Testis (tissue), 3 donors: ENCODE data around the gene RNH1. TPM values are rescaled to one million over a fixed set of nuclear protein-coding genes. Genes with fewer than 3 reads are reported as not detected.

Source experiments
- DNase-seq: peaks from one replicate; pipeline ENCODE4 v3.0.0-alpha.2; 2019
- H3K27ac ChIP-seq, 2 donors: fragments of 200-600 bp; sonication (generic); one replicate each; pipeline ENCODE4 v1.5.1; 2019
- H3K27me3 ChIP-seq: fragments of 200-600 bp; sonication (generic); one replicate; pipeline ENCODE4 v1.5.1; 2019
- H3K36me3 ChIP-seq: fragments of 200-600 bp; sonication (generic); one replicate; pipeline ENCODE4 v1.5.1; 2017; ENCODE audit warnings: low read depth; ENCODE audit errors: missing control alignments
- H3K4me1 ChIP-seq: fragments of 200-600 bp; sonication (generic); one replicate; pipeline ENCODE4 v1.5.1; 2019
- H3K4me3 ChIP-seq, 2 donors: fragments of 200-600 bp; sonication (generic); one replicate each; pipeline ENCODE4 v1.5.1; 2017 to 2019
- H3K9me3 ChIP-seq: fragments of 200-600 bp; sonication (generic); one replicate; pipeline ENCODE4 v1.5.1; 2017
- POLR2A ChIP-seq: fragments of 450-650 bp; IDR thresholded peaks from one replicate; pipeline ENCODE4 v1.6.1; 2017; ENCODE audit warnings: antibody characterized with exemption, mild to moderate bottlenecking, moderate library complexity
- WGBS, 2 donors: methylation state at CpG; one replicate each; pipeline ENCODE4 v1.1.5; 2018; 5-methylcytosine and 5-hydroxymethylcytosine counted together
- intact Hi-C: fragments of 100-400 bp; cut with DNase I; formaldehyde crosslinking; loops from one replicate; pipeline ENCODE4 v1.15.1; 2023; ENCODE audit warnings: low total_unique reads
- polyA plus RNA-seq: library from polyadenylated mRNA; stranded (reverse); fragments of 350-450 nt; fragmentation: Illumina TruSeq; extraction: RNeasy Lipid Tissue Mini Kit (QIAGEN cat#74804); gene quantifications from one replicate; pipeline ENCODE4 v1.2.3, GENCODE V29; 2014; ENCODE audit warnings: low read depth, low replicate concordance; ENCODE audit not compliant: insufficient read depth
- total RNA-seq, 2 donors: library from RNA; depleted of rRNA; stranded (reverse); fragments of >200 nt; gene quantifications; one replicate each; pipeline ENCODE4 v1.2.3, GENCODE V29; 2016
- TF ChIP-seq, protein P1 (sequence below), 3 experiments: fragments of 450-650 bp in 2 of 3; fragments of 200-600 bp in 1 of 3; sonication (generic) in 1 of 3; IDR thresholded peaks; one replicate each; pipeline ENCODE4 v1.5.1; 2016 to 2019; ENCODE audit warnings: antibody characterized with exemption in 3 of 3, mild to moderate bottlenecking in 2 of 3, moderate library complexity in 1 of 3

RNH1 gene
- total and polyA plus RNA-seq, 3 donors from 2014 or later = 210 to 264 (median 211) TPM

- Histone ChIP-seq H3K27ac (no peak overlapping the region), H3K9me3 (no peaks in the 10 kb centered on the region), H3K4me3 (no peak overlapping the region), H3K27me3 (no peaks in the 10 kb centered on the region), H3K4me1 (no peaks in the 10 kb centered on the region), H3K36me3 (no peaks in the 10 kb centered on the region)
- no peak for DNase-seq
- intact Hi-C loops = no loop called here
- WGBS, 2 donors = 94 to 96% methylated on average over 4 to 11 of the region's 11 CpGs
- TF ChIP-seq, protein P1, sequence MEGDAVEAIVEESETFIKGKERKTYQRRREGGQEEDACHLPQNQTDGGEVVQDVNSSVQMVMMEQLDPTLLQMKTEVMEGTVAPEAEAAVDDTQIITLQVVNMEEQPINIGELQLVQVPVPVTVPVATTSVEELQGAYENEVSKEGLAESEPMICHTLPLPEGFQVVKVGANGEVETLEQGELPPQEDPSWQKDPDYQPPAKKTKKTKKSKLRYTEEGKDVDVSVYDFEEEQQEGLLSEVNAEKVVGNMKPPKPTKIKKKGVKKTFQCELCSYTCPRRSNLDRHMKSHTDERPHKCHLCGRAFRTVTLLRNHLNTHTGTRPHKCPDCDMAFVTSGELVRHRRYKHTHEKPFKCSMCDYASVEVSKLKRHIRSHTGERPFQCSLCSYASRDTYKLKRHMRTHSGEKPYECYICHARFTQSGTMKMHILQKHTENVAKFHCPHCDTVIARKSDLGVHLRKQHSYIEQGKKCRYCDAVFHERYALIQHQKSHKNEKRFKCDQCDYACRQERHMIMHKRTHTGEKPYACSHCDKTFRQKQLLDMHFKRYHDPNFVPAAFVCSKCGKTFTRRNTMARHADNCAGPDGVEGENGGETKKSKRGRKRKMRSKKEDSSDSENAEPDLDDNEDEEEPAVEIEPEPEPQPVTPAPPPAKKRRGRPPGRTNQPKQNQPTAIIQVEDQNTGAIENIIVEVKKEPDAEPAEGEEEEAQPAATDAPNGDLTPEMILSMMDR (IDR thresholded peaks at IDR 0.05) = no peak
- no peak for TF ChIP-seq POLR2A
Observed at GRCh38 chr11:545171-545570, 38.1 kb upstream of the RNH1 start.

GRCh38 chr11:544817-545166 lies 37.8 kb upstream of the RNH1 start:
- intact Hi-C loops = no loop called here
- Histone ChIP-seq H3K27me3 (no peaks in the 10 kb centered on the region), H3K27ac (no peak overlapping the region), H3K36me3 (no peaks in the 10 kb centered on the region), H3K4me3 (no peak overlapping the region), H3K9me3 (no peaks in the 10 kb centered on the region), H3K4me1 (no peaks in the 10 kb centered on the region)
- DNase-seq = no peak
- WGBS, 2 donors = 90 to 94% methylated on average over 2 to 5 of the region's 5 CpGs
- no peak for TF ChIP-seq POLR2A
- TF ChIP-seq, protein P1 (IDR thresholded peaks at IDR 0.05) = no peak

GRCh38 chr11:541433-541885 lies 34.4 kb upstream of the RNH1 start:
- intact Hi-C loops = no loop called here
- 91 to 96% methylated on average over 14 to 20 of the region's 20 CpGs for WGBS, 2 donors

GRCh38 chr11:540583-541432 lies 33.8 kb upstream of the RNH1 start:
- no peak overlapping the region for H3K27ac ChIP-seq
- intact Hi-C loops = no loop called here
- H3K36me3 ChIP-seq = no peaks in the 10 kb centered on the region
- TF ChIP-seq, protein P1 (IDR thresholded peaks at IDR 0.05) = no peak
- TF ChIP-seq POLR2A = no peak
- no peaks in the 10 kb centered on the region for H3K9me3 ChIP-seq
- WGBS, 2 donors = 87 to 100% methylated on average over 2 to 22 of the region's 23 CpGs
- no peaks in the 10 kb centered on the region for H3K27me3 ChIP-seq
- H3K4me1 ChIP-seq = peaks cover 17% of the 10 kb centered on the region
- no peak overlapping the region for H3K4me3 ChIP-seq
- DNase-seq = no peak

More at GRCh38 chr11:541433-541885, 34.4 kb upstream of the RNH1 start:
- TF ChIP-seq POLR2A = no peak
- TF ChIP-seq, protein P1 (IDR thresholded peaks at IDR 0.05) = no peak
- no peaks in the 10 kb centered on the region for H3K36me3 ChIP-seq
- no peak for DNase-seq
- H3K4me1 ChIP-seq = peaks cover 12% of the 10 kb centered on the region
- H3K9me3 ChIP-seq = no peaks in the 10 kb centered on the region
- no peak overlapping the region for H3K4me3 ChIP-seq
- H3K27ac ChIP-seq = no peak overlapping the region
- no peaks in the 10 kb centered on the region for H3K27me3 ChIP-seq
